Neural cell (in vitro differentiated cells): ENCODE measurements around the gene BST1.

Experiments used
- EP300 ChIP-seq: fragments of 450-650 bp; conservative IDR thresholded peaks from 2 replicates; pipeline ENCODE4 v1.6.1; 2014; ENCODE audit warnings: antibody characterized with exemption, mild to moderate bottlenecking, moderate library complexity; ENCODE audit not compliant: poor library complexity, severe bottlenecking
- EZH2 ChIP-seq: fragments of 200-600, 300-800 bp; shearing (Covaris generic), sonication (generic); IDR thresholded peaks from 2 replicates; pipeline ENCODE4 v1.6.1; 2014; ENCODE audit warnings: antibody characterized with exemption, low read length, borderline replicate concordance, mild to moderate bottlenecking; ENCODE audit not compliant: insufficient read depth, poor library complexity, severe bottlenecking
- POLR2AphosphoS5 ChIP-seq: IDR thresholded peaks from 2 replicates; pipeline ENCODE4 v1.6.1; 2012
- TF ChIP-seq, protein P1 (sequence below): fragments of 450-650 bp; IDR thresholded peaks from 2 replicates; pipeline ENCODE4 v1.5.1; 2014; ENCODE audit warnings: antibody characterized with exemption, mild to moderate bottlenecking, moderate library complexity; ENCODE audit not compliant: poor library complexity, severe bottlenecking

DNA sequence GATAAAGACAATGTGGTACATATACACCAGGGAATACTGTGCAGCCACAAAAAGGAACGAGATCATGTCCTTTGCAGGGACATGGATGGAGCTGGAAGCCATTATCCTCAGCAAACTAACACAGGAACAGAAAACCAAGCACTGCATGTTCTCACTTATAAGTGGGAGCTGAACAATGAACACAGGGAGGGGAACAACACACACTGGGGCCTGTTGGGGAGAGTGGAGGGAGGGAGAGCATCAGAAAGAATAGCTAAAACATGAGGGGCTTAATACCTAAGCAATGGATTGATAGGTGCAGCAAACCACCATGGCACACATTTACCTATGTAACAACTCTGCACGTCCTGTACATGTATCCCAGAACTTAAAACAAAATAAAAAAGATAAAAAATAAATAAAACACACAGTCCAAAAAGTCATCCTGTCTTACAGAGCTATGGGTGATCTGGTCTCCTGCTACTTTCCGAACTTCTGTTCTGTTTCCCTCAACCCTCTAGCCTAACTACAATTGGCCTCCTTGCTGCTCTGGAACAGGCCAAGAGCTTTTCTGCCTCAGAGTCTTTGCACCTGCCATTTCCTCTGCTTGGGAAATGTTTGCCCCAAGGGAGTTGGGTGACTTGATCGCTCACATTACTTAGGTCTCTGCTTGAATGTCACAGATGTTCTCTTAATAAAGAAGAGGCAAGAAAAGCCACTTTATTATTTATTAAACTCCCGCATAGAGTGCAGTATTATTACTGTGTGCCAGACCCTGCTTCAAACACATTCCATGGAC is 74.2 kb downstream of the BST1 start:
- no peak for TF ChIP-seq EP300
- TF ChIP-seq POLR2AphosphoS5: no peak
- TF ChIP-seq, protein P1, sequence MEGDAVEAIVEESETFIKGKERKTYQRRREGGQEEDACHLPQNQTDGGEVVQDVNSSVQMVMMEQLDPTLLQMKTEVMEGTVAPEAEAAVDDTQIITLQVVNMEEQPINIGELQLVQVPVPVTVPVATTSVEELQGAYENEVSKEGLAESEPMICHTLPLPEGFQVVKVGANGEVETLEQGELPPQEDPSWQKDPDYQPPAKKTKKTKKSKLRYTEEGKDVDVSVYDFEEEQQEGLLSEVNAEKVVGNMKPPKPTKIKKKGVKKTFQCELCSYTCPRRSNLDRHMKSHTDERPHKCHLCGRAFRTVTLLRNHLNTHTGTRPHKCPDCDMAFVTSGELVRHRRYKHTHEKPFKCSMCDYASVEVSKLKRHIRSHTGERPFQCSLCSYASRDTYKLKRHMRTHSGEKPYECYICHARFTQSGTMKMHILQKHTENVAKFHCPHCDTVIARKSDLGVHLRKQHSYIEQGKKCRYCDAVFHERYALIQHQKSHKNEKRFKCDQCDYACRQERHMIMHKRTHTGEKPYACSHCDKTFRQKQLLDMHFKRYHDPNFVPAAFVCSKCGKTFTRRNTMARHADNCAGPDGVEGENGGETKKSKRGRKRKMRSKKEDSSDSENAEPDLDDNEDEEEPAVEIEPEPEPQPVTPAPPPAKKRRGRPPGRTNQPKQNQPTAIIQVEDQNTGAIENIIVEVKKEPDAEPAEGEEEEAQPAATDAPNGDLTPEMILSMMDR: no peak
- no peak for TF ChIP-seq EZH2
